IPS DF 4.7 (cell line): ENCODE data around the gene FLRT3.

ENCODE experiments used
- DNase-seq: peaks from one replicate; pipeline ENCODE4 v3.0.0-alpha.2; 2013; ENCODE audit warnings: low spot score; ENCODE audit errors: extremely low read depth

Gene FLRT3

DNA sequence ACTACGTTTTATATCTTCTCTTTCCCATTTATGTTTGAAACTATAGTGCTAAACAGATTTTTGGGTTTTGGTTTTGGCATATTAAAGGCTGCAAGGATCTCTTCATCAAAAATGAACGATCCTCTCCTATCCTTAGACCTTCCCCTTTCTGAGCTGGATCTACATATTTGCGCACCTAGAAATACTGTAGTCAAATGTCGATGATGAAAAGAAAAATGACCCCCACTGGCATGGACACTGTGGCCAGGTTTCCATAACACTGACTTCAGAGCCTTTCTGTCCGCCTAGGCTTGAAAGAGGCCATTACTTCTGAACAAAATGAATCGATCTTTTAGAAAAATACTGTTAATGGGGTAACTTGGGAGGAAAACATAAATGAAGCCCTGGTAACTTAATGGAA, 5.8 kb downstream of the FLRT3 start:
- no peak for DNase-seq

DNA sequence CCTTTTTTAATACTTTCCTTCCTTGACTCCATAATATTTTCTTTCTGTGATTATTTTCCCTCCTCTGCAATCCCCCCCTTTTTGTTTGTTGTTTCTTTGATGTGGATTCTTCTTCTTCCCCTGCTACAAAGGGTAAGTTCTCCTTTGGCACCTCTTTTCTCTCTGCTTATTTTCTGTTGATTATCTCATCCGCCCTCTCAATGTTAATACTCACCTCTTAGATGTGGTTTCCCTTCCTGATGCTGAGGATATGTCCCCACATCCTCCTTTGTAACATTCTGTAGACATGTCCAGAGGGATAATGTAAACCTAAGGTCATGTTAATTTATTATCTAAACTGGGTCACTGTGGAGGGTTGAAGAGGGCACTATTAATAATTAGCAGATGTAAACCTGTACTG, 17.7 kb downstream of the FLRT3 start:
- DNase-seq: no peak

DNA sequence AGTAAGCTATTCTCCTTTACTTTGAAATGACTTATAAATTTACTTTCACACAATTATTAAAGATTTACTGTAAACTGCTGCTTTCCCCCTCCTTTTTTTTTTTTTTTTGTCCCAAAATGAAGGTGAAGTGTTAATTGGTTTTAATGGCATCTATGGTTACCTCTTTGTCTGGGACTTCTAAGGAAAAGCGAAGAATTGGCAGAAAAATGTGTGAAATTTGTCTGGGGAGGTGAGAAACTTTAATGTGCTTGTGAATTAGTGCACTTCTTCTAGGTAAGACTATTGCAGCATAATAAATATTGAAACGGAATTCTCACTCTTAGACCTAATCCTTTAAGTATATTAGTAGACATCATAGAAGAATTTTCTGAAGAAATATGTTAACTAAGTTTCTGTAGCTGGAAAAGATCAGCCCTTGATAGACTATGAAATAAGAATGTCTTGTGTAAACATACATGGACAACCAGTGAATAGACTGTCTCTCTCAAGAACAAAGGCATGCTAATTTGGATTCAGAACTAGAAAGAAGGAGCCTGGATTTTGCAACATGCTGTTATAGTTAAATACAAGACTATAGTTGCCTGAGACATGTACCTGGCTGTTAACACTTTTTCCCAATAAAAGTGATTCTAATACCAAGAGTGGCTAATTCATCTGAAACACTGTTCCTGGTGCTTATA, 23.9 kb downstream of the FLRT3 start:
- no peak for DNase-seq

DNA sequence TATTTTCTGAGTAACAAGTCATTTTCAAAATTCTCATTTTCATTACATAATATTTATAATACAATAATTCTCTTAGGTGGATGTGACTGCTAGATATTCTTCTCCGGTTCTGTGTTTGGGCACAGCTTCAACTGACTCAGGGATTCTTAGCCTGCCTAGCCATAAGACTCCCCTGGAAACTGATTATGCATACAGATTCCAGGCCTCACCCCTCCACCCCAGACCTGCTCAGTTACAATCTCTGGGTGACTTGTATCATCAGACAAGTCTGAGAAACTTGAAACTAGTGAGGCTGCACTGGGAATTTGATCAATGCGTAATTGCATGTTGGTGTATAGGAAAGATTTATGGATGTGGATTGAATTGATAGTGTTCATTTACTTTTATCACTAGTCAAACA, 25.4 kb downstream of the FLRT3 start:
- DNase-seq: no peak

DNA sequence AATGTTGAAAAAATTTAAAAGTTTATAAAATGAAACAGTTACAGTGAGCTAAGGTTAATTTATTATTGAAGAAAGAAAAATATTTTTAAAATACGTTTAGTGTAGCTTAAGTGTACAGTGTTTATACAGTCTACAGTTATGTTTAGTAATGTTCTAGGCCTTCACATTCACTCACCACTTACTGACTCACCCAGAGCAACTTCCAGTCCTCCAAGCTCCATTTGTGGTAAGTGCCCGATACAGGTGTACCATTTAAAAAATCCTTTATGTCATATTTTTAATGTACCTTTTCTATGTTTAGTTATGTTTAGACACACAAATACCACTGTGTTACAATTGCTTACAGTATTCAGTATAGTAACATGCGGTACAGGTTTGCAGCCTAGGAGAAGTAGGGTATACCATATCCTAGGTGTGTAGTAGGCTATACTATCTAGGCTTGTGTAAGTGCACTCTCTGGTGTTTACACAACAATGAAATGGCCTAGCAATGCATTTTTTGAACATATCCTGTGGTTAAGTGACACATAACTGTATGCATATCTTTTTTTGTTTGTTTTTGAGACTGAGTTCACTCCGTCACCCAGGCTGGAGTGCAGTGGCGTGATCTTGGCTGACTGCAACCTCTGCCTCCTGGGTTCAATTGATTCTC, 26.3 kb downstream of the FLRT3 start:
- DNase-seq: no peak

DNA sequence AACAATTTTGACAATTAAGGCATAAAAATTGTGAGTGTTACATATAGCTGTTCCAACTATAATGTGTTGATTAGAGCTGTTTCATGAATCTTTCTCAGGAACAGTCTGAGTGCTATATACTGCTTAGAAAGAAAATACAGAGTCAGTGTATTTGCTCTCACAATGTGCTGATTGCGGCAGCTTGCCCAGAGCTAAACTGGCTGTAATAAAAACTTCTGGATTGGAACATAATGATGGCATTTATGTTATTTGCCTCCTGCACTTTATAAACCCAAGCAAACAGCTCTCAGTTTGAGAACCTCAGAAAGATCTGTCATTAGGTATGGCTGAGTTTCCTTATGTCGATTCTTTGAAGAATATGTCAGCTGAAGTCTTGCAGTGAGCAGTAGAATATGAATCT, 29.5 kb downstream of the FLRT3 start:
- no peak for DNase-seq

DNA sequence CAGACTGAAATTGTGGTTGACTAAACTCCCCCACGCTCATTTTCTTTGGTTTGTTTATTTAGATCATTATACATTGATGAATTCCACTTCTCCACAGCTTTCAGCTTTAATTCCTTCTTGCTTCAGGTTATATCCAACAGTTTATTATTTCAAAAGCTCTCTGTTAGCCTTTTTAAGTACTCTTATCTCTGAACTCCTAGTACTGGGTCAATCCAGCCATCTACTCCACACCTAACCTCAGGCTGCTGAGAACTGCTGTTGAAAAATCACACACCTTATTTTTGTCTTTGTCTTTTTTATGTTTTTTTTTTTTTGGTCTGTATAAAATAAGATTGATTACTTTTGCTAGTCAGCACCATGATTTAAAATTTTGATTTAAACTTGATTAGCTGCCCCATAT, 32.9 kb downstream of the FLRT3 start:
- no peak for DNase-seq

DNA sequence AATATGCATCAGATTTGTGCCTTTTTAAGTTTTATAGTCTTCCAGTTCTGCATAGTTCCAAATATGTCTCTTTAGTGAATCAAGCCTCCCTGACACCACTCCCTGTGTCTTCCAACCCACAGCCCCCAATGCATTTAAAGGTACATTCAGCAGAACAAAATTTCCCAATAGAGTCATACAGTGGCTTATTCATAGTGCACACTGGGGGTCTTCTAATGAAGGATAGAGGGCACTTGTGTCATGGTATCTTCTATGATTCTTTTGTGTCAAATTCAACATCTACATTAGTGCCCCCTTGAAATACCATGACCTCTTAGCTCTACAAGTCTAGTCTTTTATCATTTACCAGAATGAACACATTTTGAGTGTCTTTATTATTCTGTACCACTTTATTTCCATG, 33.8 kb downstream of the FLRT3 start:
- no peak for DNase-seq

DNA sequence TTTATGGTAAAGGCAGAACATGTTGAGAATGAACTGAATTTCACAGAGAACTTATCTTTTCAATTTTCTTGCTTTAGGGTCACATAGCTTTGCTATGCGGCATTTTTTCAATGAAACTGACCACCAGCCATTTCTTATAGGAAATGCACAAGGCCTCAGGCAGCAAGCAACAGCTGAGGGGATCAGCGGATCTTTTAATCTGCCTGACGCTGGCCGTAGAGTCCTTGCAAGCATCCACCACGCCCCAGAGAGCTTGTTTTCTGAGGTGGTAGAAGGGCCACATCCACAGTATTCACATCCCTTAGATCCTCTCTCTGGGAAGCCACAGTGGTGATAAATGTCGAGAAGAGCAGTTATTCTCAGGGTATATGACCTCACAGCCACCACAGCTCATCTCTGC, 34.3 kb downstream of the FLRT3 start:
- DNase-seq: no peak

DNA sequence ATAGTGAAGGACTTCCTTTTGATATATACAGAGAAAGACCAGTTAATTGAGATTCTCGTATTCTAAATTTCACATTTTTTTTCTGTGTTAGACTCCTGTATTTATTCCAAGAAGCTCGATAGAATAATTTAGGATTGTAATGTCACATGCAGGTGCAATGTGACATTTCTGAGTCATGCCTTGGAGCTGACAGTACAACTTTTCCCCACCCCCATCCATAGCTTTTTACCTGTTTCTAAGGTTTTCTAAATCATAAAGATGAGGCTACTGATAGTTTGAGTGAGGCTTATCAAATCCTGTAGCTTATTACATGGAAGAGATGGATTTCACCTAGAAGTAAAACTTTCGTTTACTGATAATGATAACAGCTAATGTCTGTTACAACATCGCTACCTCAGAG, 37.6 kb downstream of the FLRT3 start:
- no peak for DNase-seq

DNA sequence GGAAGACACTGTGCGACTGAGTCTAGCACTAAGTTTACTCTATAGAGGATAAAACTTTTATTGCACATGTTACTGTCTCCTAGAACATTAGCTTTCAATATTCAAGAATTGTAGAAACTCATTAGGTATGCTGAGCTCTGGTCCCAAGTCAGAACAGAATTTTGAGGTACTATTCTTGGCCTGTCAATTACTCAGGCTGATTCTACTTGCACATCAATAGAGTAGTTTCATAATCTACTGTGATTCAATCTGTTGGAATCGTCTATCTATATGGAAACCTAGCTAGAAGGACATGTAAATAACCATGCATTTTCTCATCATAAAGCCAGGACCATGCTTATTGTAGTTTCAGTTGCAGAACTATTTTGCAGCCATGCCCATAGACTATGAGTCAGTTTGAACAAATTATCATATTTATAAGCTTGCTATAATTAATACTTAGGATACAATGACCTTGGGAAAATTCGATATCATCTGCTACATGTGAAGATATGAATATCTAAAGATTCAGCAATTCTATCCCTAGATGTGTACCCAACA, 41.6 kb downstream of the FLRT3 start:
- no peak for DNase-seq

DNA sequence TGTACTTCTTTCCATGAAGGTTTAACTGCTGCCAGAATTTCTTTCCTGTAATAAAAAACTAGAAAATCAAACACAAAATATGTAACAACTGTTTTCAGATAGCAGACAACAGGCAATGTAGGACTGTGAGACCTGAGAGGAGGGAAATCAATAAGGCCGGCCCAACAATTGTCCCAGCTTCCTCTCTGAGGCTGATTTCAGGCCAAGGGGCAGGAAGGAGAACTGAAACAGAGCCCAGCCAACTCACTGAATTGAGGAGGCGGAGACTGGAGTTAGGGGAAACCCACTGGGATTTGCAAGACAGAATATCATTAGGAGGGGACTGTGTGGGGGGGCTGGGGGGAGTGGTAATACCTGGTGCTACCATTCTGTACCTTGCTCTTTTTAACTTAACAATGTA, 42.2 kb downstream of the FLRT3 start:
- no peak for DNase-seq

DNA sequence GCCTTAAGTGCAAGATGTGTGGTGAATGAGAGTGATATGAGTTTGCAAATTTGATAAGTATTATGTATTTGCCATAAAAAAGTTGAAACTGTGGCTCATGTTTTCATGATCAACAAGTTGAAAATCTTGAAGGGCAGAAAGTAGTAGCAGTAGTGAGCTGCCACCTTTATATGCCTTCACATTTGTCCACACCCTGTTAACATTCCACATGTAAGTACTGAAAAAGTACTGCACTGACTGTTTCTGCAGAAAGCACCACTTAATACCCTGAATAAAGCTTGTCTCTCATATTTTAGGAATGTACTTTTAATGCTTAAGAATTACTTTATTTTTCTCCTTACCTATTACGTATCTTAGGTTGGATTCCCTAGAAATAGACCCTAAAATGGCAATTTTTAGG, 45.9 kb downstream of the FLRT3 start:
- DNase-seq: no peak

DNA sequence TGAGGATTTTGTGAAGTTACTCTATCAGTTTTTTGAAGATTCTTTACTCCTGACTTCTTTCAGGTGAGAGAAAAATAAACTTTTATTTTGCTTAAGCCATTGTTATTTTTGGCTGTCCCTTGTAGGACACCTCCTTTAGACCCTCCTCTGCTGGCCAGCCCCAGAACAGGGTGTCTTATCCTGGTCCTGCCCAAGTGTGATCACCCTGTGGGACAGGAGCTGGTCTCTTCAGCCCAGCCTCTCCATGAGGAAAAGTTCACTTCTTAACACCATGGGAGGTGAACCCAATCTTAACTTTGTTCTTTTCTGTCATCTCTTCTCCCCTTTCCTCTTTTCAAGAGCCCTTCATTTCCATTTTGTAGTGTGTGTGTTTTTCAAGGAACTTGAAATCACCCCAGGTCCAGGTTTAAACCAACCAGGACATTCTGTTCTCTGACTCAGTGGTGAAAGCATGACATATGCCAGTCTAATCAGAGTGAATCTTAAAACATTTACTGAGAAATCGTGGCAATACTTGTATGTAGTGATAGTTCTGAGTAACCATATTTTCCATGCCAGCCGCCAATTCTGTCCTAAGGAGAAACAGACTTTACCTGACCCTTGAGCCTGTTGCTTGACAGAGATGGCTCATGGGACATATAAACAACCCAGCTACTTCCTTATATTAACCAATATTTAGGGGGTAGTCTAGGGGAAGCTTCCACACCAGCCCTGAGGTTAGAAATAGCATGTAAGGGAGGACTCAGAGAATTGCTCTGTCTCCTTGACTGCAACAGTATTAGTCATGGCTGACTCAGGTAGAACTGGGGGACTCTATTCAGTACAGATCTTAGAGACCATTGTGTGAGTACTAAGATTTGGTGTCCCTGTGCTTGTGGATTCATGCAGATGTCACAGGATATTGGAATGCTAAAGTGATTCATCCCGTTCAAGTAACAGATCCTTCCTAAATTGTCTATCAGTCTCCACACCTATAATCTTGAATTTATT, 48.8 kb downstream of the FLRT3 start:
- DNase-seq: no peak

DNA sequence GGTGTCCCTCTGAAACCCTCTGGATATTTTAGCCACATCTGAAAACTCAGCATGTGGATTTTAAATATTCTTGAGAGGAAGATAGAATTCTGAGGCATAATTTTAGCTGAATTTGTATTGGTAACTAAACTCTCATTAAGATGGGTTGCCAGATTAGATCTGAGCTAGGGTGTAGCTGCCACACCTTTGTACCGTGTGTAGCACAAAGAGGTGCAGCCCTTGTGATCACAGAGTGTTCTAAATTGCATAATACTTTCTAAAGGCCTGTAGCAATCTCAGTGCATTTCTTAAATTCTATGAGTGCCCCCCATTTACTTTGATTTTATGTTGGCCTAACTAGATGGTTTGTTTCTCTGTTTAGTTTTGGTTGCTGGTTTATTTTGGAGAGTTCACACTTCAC, 53.0 kb downstream of the FLRT3 start:
- DNase-seq: no peak

DNA sequence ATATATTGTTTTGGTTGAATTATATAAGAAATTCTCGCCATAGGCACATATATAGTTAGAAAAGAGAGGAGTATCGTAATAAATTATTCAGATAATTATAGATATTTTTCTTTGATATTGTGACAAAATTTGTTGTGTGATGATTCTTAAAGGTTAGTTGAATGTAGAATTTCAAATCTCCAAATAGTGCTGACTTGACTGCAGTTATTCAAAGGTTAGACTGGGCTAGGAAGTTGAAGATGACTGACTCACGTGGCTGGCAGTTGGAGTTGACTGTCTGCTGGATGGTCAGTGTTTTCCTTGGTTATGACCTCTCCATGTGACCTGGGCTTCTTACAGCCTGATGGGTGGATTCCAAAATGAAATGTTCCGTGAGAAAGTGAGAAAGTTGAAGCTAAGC, 55.3 kb downstream of the FLRT3 start:
- DNase-seq: no peak
